ENCODE data around the gene FTO.
"Not testable (repeated sequence)": the region's sequence is repeated elsewhere in the genome, so short reads cannot be mapped to it uniquely, and the experiment has no call there.

The FTO gene

DNA sequence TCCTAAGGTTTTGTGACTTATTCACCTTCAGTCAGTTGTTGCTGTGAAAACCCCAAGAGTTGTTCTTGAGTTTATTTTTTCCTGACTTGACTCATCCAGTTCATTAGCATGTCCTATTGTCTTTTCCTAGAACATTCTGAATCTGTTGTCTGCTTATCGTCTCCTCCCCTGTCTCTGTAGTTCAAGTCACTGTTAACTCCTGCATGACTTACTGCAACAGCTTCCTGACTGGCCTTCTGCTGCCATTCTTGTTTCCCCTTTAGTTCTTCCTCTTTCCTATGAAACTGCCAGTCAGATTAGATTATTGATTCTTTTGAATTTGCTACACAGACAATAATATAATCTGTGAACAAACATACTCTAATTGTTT, 161.5 kb downstream of the FTO start:
- no peak for DNase-seq
- no peaks in the 10 kb centered on the region for H3K27me3 Mint-ChIP-seq
- peak; percentile 72 for ATAC-seq

DNA sequence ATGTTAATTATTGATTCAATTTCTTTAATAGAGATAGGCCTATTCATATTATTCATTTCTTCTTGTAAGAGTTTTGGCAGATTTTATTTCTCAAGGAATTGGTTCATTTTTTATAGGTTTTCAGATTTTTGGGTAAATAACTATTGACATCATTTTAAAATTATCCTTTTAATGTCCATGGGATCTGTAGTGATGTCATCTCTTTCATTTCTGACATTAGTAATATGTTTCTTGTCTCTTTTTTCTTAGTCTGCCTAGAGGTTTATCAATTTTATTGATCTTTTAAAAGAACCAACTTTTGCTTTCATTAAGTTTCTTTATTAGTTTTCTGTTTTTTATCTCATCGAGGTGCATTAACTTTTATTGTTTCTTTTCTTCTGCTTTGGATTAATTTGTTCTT, 162.6 kb downstream of the FTO start:
- no peak overlapping the region for H3K4me3 Mint-ChIP-seq
- H3K27me3 Mint-ChIP-seq: no peaks in the 10 kb centered on the region
- H3K4me1 Mint-ChIP-seq: peaks cover 15% of the 10 kb centered on the region
- H3K27ac Mint-ChIP-seq: no peak overlapping the region
- DNase-seq (no peak), ATAC-seq (no peak)
- peaks cover 14% of the 10 kb centered on the region in 2 donors for H3K9me3 Mint-ChIP-seq

More for the DNA sequence above, 161.5 kb downstream of the FTO start:
- Mint-ChIP-seq H3K27ac (peak overlapping the region in 1 of 2 donors; percentile 50), H3K4me1 (peaks cover 15% of the 10 kb centered on the region), H3K4me3 (peak overlapping the region; percentile 0 to 38), H3K9me3 (peaks cover 4 to 8% of the 10 kb centered on the region in 2 donors)

DNA sequence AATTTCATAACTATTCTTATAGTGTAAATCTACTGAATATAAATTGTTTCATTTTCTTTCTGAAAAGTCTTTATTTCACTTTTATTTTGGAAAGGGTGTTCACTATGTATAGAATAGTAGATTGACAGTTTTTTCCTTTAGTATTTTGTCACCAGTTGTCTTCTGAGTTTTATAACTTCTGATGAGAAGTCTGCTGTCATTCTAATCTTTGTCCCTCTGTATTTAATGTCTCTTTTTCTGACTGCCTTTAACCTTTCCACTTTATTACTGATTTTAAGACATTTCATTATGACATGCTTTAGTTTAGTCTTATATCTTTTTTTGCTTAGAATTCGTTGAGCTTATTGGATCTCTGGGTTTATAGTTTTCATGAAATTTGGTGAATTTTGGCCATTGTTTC, 166.9 kb downstream of the FTO start:
- no peak overlapping the region for H3K27ac Mint-ChIP-seq
- no peak overlapping the region for H3K4me3 Mint-ChIP-seq
- DNase-seq (no peak), ATAC-seq (no peak)
- peaks cover 14% of the 10 kb centered on the region in 2 donors for H3K9me3 Mint-ChIP-seq
- H3K4me1 Mint-ChIP-seq: peaks cover 10% of the 10 kb centered on the region
- H3K27me3 Mint-ChIP-seq: no peaks in the 10 kb centered on the region

DNA sequence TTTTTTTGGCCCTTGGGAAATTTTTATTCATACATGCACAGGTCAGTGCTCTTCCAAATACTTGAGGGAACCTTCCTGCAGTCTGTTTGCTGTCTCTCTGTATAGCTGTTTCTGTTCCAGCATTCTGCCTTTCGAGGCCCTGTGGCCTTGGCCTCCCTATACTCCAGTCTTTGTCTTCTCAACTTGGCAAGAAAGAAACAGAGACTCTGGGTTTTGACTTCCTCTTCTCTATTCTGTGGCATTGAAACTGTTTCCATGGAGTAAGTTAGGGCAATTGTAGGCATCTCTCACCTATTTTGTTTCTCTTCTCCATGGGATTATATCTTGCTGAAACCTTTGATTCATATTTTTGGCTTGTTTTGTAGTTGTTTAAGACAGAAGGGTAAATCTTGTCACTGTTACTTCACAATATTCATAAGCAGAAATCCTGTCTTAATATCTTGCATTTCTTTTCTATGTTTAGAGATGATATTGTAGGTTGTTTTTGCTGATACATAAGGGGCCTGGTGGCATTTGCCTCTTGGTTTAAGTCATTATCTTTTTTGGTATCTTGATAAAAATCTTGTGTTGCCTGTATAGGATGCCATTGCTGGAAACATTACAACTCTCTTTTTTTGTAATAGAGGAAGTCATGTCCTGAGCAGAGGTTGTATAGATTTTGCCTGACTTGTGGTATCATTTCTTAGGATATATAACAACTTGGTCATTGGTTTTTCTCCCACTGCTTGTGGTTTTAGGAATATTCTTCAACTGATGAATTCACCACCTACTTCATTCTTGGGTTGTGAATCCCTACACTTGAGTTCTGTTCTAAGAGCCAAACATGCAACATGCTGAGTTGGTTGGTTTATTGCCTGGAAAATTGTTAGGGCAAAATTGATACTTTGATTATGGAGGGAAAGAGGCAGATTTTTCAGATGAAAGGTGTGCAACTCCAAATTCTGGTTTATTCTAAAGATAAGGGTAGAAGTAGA, 168.6 kb downstream of the FTO start:
- Mint-ChIP-seq H3K9me3 (peaks cover 14% of the 10 kb centered on the region in 2 donors), H3K4me3 (no peak overlapping the region), H3K4me1 (peaks cover 5% of the 10 kb centered on the region), H3K27me3 (no peaks in the 10 kb centered on the region), H3K27ac (peak overlapping the region in 1 of 2 donors; percentile 44)
- DNase-seq (no peak), ATAC-seq (no peak)

DNA sequence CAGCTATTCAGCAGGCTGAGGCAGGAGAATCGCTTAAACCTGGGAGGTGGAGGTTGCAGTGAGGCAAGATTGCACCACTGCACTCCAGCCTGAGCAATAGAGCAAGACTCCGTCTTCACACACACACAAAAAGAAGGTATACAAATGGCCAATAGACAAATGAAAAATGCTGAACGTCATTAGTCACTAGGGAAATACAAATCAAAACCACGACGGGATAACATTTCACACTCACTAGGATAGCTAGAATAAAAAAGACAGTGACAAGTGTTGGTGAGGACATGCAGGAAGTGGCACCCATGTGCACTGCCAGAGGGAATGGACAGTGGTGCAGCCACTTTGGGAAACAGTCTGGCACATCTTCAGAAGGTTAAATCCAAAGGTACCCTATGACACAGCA, 172.9 kb downstream of the FTO start:
- Mint-ChIP-seq H3K27me3 (no peaks in the 10 kb centered on the region), H3K4me1 (peaks cover 5% of the 10 kb centered on the region), H3K4me3 (no peak overlapping the region), H3K9me3 (no peaks in the 10 kb centered on the region), H3K27ac (no peak overlapping the region)
- DNase-seq (no peak), ATAC-seq (no peak)

DNA sequence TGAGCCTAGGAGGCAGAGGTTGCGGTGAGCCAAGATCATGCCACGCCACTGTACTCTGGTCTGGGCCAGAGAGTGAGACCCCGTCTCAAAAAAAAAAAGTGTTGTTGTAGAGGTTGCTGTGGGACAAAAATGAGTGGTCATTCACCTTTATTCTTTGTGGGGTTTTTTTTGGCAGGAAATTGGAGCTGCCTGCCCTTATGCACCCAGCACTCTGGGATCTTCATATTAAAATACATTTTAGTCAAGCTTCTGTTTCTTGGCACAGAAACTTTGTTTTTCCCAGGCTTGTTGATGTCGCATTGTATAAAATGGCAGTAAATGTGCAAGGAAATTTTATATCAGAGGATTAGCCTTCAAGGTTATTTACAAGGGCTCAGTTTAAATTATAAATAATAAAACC, 174.3 kb downstream of the FTO start:
- no peak overlapping the region for H3K27ac Mint-ChIP-seq
- H3K4me1 Mint-ChIP-seq: no peaks in the 10 kb centered on the region
- no peak for DNase-seq
- no peaks in the 10 kb centered on the region for H3K9me3 Mint-ChIP-seq
- no peak overlapping the region for H3K4me3 Mint-ChIP-seq
- ATAC-seq: no peak
- H3K27me3 Mint-ChIP-seq: no peaks in the 10 kb centered on the region

DNA sequence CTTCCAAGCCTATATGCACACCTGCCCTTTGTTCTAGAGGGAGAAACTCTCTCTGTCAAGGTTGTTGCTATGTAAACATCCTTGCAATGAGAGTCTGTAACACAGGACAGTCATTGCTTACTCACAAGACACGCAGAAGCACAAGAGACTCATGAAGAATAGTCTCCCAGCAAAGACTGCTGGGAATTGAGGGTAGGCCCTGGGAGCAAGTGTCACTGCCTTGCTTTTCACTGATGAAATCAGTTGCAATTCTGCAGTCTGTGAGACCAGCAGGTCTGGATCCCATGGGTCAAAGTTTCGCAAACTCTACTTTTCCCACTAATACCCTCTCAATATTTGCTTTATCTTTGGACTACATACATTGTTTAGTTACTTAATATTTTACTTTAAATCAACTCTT, 177.4 kb downstream of the FTO start:
- DNase-seq (no peak), ATAC-seq (no peak)
- Mint-ChIP-seq H3K27me3 (no peaks in the 10 kb centered on the region), H3K9me3 (no peaks in the 10 kb centered on the region), H3K27ac (no peak overlapping the region), H3K4me3 (no peak overlapping the region), H3K4me1 (no peaks in the 10 kb centered on the region)

DNA sequence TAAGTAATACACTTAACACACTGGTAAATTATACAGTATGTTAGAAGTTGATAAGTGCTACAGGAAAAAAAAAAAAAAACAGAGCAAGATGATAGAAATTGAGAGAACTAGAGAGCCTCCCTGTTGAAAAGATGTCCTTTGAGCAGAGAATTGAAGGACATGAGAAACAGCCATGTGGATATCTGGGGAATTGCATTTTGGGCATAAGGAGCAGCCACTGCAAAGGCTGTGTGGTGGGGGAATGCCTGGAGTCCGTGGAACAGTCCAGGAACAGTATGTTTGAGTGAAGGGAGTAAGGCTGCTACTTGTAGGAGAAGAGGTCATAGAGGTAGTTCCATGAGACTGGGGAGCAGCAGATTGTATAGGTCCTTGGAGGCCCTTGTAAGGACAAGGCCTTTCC, 178.4 kb downstream of the FTO start:
- no peak for ATAC-seq
- Mint-ChIP-seq H3K4me1 (no peaks in the 10 kb centered on the region), H3K4me3 (no peak overlapping the region), H3K9me3 (no peaks in the 10 kb centered on the region), H3K27me3 (no peaks in the 10 kb centered on the region), H3K27ac (no peak overlapping the region)
- DNase-seq: no peak

DNA sequence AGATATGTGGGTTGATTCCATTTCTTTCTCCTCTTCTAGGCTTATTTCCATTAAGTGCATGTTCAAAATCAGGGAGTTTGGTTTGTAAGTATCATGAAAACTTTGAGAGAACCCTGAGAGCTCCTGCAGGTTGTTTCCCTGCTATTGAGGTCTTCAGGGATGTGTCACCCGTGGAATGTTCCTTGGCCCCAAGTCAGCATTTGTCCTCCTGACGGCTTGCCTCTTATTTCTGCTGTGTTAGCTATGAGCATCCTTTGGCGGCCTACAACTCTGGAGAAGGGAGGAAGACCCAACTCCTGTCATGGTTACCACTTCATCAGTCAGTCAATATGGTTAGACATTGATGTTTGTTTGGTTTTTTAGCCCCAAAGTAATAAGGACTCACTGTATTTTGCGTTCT, 180.8 kb downstream of the FTO start:
- H3K9me3 Mint-ChIP-seq: no peaks in the 10 kb centered on the region
- DNase-seq (no peak), ATAC-seq (no peak)
- H3K27ac Mint-ChIP-seq: peak overlapping the region in 1 of 2 donors; percentile 35
- no peak overlapping the region for H3K4me3 Mint-ChIP-seq
- no peaks in the 10 kb centered on the region for H3K27me3 Mint-ChIP-seq
- no peaks in the 10 kb centered on the region for H3K4me1 Mint-ChIP-seq

DNA sequence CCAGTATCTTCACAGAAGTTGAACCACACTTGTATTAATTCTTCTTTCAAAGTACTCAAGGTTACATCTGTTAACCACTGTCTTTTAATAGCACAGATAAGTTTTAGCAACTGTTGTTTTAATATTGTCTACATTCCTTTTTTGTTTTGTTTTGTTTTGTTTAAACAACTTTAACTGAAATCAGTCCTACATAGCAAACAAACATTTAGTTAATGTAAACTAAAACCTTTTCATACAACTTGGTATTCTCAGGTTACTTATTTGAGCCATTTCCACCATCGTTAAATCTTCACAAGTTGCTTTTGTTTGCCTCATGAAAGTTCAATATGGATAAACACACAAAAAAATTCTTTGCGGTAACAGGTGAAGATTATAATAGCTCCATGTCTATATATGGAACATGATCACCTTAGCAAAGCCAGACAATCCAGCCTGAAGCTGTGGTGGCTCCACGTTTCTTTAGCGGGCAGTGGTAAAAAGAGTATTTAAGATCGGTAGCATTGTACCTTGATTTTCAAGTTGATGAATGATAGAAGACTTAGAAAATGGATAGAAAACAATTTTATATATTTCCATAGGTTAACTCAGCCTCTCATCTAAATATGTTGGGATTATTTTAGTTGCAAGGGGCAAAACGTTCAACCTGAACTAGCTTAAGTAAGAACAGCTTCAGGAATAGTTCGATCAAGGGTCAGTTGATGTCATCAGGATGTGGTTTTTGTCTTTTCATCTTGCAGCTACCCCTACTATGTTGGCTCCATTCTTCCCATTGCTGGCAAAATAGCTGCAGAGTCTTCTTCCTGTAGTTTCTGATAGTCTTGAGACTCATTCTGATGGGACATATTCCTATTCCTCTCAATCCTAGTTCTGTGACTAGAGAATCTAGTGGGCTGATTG, 182.8 kb downstream of the FTO start:
- no peak overlapping the region for H3K4me3 Mint-ChIP-seq
- H3K27ac Mint-ChIP-seq: no peak overlapping the region
- ATAC-seq (no peak), DNase-seq (no peak)
- no peaks in the 10 kb centered on the region for H3K9me3 Mint-ChIP-seq
- H3K27me3 Mint-ChIP-seq: no peaks in the 10 kb centered on the region
- no peaks in the 10 kb centered on the region for H3K4me1 Mint-ChIP-seq

DNA sequence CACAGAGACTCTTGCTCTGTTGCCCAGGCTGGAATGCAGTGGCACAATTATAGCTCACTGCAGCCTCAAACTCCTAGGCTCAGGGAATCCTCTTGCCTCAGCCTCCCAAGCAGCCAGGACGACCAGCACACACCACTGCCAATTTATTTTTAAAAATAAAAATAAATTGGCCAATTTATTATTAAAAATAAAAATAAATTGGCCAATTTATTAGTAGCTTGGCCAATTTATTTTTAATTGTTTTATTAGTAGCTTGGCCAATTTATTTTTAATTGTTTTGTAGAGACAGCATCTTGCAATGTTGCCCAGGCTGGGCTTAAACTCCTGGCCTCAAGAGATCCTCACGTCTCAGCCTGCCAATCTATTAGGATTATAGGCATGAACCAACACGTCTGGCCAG, 184.3 kb downstream of the FTO start:
- ATAC-seq (no peak), DNase-seq (no peak)
- Mint-ChIP-seq H3K27me3 (no peaks in the 10 kb centered on the region), H3K27ac (no peak overlapping the region), H3K4me3 (no peak overlapping the region), H3K4me1 (peaks cover 8% of the 10 kb centered on the region), H3K9me3 (no peaks in the 10 kb centered on the region)

DNA sequence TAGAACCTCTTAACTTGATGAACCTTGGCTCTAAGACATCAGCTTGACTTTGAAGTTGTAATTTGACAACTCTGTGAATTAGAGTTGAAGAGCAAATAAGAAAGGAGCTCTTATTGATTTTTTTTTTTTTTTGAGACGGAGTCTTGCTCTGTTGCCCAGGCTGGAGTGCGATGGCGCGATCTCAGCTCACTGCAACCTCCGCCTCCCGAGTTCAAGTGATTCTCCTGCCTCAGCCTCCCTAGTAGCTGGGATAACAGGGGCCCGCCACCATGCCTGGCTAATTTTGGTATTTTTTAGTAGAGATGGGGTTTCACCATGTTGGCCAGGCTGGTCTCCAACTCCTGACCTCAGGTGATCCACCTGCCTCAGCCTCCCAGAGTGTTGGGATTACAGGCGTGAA, 186.9 kb downstream of the FTO start:
- DNase-seq, H3K27ac Mint-ChIP-seq, H3K9me3 Mint-ChIP-seq, H3K27me3 Mint-ChIP-seq, ATAC-seq, H3K4me3 Mint-ChIP-seq: not testable (repeated sequence)
- peaks cover 20% of the 10 kb centered on the region for H3K4me1 Mint-ChIP-seq

DNA sequence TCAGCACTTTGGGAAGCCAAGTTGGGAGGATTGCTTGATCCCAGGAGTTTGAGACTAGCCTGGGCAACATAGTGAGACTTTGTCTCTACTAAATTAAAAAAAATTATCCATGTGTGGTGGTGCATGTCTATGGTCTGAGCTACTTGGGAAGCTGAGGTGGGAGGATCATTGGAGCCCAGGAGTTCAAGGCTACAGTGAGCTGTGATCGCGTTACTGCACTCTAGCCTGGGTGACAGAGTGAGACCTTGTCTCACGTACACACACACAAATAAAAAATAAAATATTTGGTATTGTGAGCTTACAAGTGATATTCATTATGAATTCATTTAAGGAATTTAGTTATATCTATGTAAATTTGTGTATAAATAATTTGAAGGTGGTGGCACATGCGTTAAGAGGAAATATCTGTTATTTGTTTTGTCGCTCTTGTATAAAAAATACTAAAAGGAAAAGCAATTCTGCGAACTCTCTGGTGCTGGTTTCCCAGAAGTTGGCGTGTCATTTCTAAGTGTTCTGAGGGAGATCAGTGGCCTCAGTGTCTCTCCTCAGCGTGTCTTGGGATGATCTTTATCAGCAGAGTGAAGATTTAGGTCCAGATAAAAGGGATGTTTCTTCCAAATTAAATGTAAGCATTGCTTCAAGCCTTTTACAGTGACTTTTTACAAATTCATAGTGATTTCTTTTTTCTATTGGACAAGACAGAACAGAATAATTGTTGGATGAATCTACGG, 187.6 kb downstream of the FTO start:
- ATAC-seq: no peak
- no peaks in the 10 kb centered on the region for H3K27me3 Mint-ChIP-seq
- H3K27ac Mint-ChIP-seq: peak overlapping the region in 1 of 2 donors; percentile 57

DNA sequence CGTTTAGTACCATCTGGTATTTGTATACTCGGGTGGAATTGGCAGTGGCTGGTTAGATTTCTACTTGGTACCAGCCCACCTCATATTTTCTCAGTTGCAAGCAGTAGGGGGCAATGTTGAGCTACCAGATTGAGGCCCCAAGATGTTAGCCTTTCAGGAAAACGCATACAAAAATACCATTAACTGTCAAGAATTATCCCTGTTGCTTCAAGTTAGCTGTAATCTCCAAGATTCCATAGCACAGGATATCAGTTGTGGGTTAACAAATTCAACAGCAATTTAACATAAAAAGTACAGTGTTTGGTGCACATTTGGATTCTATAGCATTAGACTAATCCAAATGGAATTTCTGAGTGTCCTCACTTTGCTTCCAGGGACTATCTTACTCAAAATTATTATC, 188.2 kb downstream of the FTO start:
- peaks cover 20% of the 10 kb centered on the region for H3K4me1 Mint-ChIP-seq
- ATAC-seq (peak; percentile 49), DNase-seq (peak; percentile 46 to 53)
- peak overlapping the region in 1 of 2 donors; percentile 57 for H3K27ac Mint-ChIP-seq
- no peaks in the 10 kb centered on the region for H3K27me3 Mint-ChIP-seq
- H3K4me3 Mint-ChIP-seq: no peak overlapping the region
- no peaks in the 10 kb centered on the region for H3K9me3 Mint-ChIP-seq

More for the DNA sequence above, 187.6 kb downstream of the FTO start:
- no peak for DNase-seq
- H3K4me3 Mint-ChIP-seq: no peak overlapping the region
- no peaks in the 10 kb centered on the region for H3K9me3 Mint-ChIP-seq
- H3K4me1 Mint-ChIP-seq: peaks cover 20% of the 10 kb centered on the region

DNA sequence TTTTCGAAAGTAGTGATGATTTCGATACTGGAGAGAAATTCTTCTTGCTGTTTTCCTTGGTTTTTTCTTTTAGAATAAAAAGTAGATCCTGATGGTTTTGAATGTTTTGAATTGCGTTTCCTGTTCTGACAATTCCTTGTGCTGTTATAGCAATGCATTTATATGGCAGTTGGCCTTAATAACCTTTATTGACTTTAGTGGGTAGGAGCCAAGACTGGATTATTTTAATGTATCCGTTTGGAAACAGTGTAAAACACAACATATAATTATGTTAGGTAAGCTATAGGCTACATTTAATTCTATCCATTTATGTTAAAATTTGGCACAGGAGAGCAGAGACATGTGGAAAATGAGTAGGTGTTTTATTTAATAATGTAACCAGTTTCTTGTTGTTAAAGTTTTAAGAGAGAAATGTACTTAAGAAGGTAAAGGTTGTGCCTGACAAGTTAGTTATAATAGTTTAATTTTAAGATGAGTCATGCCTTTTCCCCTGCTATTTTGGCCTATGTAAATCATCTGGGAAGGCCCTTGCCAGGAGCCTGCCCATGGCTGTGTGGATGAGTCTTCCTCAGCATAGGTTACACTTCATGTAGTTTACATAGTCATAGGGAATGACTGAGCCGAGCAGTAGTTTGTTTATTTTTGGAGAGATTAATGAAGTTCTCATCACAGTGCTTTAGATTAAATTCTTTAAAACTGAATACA, 189.9 kb downstream of the FTO start:
- DNase-seq: no peak
- peaks cover 20% of the 10 kb centered on the region for H3K4me1 Mint-ChIP-seq
- ATAC-seq: no peak
- H3K9me3 Mint-ChIP-seq: no peaks in the 10 kb centered on the region
- no peaks in the 10 kb centered on the region for H3K27me3 Mint-ChIP-seq
- no peak overlapping the region for H3K27ac Mint-ChIP-seq
- no peak overlapping the region for H3K4me3 Mint-ChIP-seq
